Fibroblast of villous mesenchyme (primary cell): ENCODE measurements around the gene NBAS. TPM values are rescaled to one million over a fixed set of nuclear protein-coding genes. Genes with fewer than 3 reads are reported as not detected.

Source experiments
- DNase-seq: peaks from one replicate; pipeline ENCODE4 v3.0.0-alpha.2; 2010; ENCODE audit warnings: low read depth
- H3K4me3 ChIP-seq: 2 replicates; pipeline ENCODE4 v1.5.1; 2011; ENCODE audit warnings: low read depth, mild to moderate bottlenecking, low read length
- CTCF ChIP-seq: IDR thresholded peaks from 2 replicates; pipeline ENCODE4 v1.5.1; 2012; ENCODE audit warnings: low read depth, mild to moderate bottlenecking, low read length; ENCODE audit not compliant: insufficient read depth
- total RNA-seq: library from RNA; depleted of rRNA; stranded (reverse); fragments of >200 nt; gene quantifications from 2 replicates; pipeline ENCODE4 v1.2.3, GENCODE V29; 2012

Gene NBAS
- total RNA-seq, 1 donor, result 109 TPM

DNA sequence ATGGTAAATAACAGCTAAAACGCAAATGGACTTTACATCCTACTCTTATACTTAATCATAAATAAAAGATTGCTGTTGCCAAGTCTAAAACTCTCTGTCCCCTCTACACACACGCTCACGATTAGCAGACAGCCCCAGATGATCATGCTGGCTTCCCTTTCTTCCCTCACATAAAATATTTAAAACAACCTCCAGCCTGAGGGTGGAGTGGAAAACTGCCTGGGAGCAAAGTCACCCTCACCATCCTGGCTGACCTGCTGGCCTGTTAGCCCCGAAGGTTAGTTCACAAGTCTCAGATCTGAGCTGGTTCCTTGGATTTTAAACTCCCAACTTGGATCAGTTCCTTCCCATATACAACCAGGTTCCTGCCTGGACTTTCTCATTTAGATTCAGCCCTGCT lies 288.2 kb downstream of the NBAS start:
- no peak overlapping the region for H3K4me3 ChIP-seq
- no peak for DNase-seq
- TF ChIP-seq CTCF, result no peak

DNA sequence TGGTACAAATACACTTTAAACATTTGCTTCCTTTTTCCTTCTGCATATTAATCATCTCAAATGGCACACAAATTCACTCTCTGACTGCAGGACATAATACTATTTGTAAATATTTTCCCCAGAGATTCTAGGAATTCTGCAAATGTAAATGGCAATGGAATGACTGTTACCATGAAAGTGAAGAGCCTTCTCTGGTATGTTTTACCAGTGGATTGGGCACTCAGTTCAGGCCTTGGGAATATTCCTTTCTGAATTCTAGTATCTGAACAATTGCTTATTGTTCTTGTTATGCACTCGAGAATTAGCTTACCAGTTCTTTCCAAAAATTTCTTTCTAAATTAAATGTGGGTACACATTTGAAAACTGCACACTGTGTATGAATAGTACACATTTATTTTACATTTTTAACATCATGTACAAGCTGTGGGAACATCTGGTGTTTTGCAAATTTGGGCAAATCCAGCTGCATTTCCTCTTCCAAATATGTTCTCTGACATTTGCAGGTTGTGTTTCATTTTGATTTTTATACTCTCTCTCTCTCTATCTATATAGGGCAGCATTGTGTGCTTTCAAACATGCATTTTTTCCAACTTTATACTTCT lies 289.1 kb downstream of the NBAS start:
- no peak for TF ChIP-seq CTCF
- peak; percentile 6 for DNase-seq

GRCh38 chr2:15271276-15271675 lies 289.9 kb downstream of the NBAS start:
- no peak for TF ChIP-seq CTCF

More for the DNA sequence above, 289.1 kb downstream of the NBAS start:
- no peak overlapping the region for H3K4me3 ChIP-seq

GRCh38 chr2:15269043-15269442 lies 292.1 kb downstream of the NBAS start:
- no peak for TF ChIP-seq CTCF
- H3K4me3 ChIP-seq, result no peak overlapping the region
- no peak for DNase-seq

More at GRCh38 chr2:15271276-15271675, 289.9 kb downstream of the NBAS start:
- DNase-seq, result peak; percentile 7
- no peak overlapping the region for H3K4me3 ChIP-seq

- TF ChIP-seq CTCF, result no peak
- H3K4me3 ChIP-seq, result no peak overlapping the region
- DNase-seq, result no peak
Observed at GRCh38 chr2:15265889-15266288, 295.2 kb downstream of the NBAS start.

DNA sequence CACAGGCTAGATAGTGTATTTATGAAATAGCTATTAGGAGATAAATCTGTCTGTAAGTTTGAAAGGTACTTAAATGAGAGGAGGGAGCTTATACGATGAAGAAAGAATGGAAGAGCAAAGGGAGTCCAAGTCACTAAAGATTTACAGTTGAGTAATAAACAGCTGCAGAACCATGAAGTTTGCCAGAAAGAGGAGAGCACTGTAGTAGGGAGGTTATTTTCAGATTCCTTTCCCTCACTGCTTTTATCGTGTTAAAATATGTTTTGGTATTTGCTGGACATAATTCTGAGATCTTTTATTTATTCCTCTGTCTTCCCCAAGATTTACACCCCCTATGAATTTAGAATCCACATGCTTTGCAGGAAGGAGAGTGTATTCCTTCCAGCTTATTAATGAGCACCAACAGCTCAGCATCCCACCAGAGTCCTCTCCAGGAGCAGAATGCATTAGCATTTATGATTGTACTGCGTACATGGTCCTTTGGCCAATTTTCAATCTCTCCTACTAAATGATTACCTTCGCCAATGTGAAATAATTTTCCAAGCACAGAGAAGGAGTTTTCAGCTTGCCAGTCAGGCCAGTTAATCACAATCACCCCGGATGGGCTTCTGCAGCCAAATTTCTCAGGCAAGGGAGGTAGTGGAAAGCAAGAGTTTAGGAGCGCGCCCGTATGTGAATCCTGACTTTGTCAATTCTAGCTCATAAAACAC lies 297.0 kb downstream of the NBAS start:
- peak; percentile 21 for DNase-seq
- H3K4me3 ChIP-seq, result no peak overlapping the region
- TF ChIP-seq CTCF, result no peak
